Endothelial cell (in vitro differentiated cells): ENCODE measurements around the gene DDIAS. TPM values are rescaled to one million over a fixed set of nuclear protein-coding genes. Genes with fewer than 3 reads are reported as not detected.
"Not testable (repeated sequence)": the region's sequence is repeated elsewhere in the genome, so short reads cannot be mapped to it uniquely, and the experiment has no call there.

Experiments
- DNase-seq: peaks from one replicate; pipeline ENCODE4 v3.0.0; 2021; ENCODE audit warnings: low spot score
- H3K27ac Mint-ChIP-seq: one replicate; pipeline ENCODE4 v1.8.0; 2021; ENCODE audit warnings: mixed read lengths, inconsistent platforms; ENCODE audit not compliant: unreplicated experiment
- H3K27me3 Mint-ChIP-seq: one replicate; pipeline ENCODE4 v1.8.0; 2021; ENCODE audit warnings: mild to moderate bottlenecking, moderate library complexity, mixed read lengths, inconsistent platforms; ENCODE audit not compliant: unreplicated experiment
- H3K36me3 Mint-ChIP-seq: one replicate; pipeline ENCODE4 v1.8.0; 2021; ENCODE audit warnings: mild to moderate bottlenecking, low read depth, mixed read lengths, inconsistent platforms; ENCODE audit not compliant: unreplicated experiment
- H3K4me1 Mint-ChIP-seq: one replicate; pipeline ENCODE4 v1.8.0; 2021; ENCODE audit warnings: mild to moderate bottlenecking, mixed read lengths, inconsistent platforms; ENCODE audit not compliant: unreplicated experiment
- H3K4me3 Mint-ChIP-seq: one replicate; pipeline ENCODE4 v1.8.0; 2021; ENCODE audit warnings: mild to moderate bottlenecking, mixed read lengths, inconsistent platforms; ENCODE audit not compliant: unreplicated experiment
- H3K9me3 Mint-ChIP-seq: one replicate; pipeline ENCODE4 v1.8.0; 2021; ENCODE audit warnings: mixed read lengths, inconsistent platforms; ENCODE audit not compliant: unreplicated experiment
- total RNA-seq: library from RNA; stranded (reverse); fragmentation: NEBNext Ultra II Directional; extraction: Animal tissue kit (Norgen Biotek cat#: 25700); gene quantifications from one replicate; pipeline ENCODE4 v1.2.1, GENCODE V29; 2021; ENCODE audit not compliant: unreplicated experiment
- TF ChIP-seq, protein P1 (sequence below): fragments of 200-600 bp; sonication (generic); IDR thresholded peaks from one replicate; pipeline ENCODE4 v1.5.0; 2021; ENCODE audit warnings: antibody characterized with exemption; ENCODE audit not compliant: unreplicated experiment

DDIAS gene
- total RNA-seq, 1 donor from 2014 or later = 11.2 TPM

GRCh38 chr11:82906236-82906635 is 4.7 kb downstream of the DDIAS start:
- Mint-ChIP-seq H3K4me1 (peaks cover 22% of the 10 kb centered on the region), H3K36me3 (peaks cover 4% of the 10 kb centered on the region), H3K9me3 (no peaks in the 10 kb centered on the region), H3K4me3 (no peak overlapping the region), H3K27me3 (peaks cover 1% of the 10 kb centered on the region), H3K27ac (no peak overlapping the region)
- TF ChIP-seq, protein P1, sequence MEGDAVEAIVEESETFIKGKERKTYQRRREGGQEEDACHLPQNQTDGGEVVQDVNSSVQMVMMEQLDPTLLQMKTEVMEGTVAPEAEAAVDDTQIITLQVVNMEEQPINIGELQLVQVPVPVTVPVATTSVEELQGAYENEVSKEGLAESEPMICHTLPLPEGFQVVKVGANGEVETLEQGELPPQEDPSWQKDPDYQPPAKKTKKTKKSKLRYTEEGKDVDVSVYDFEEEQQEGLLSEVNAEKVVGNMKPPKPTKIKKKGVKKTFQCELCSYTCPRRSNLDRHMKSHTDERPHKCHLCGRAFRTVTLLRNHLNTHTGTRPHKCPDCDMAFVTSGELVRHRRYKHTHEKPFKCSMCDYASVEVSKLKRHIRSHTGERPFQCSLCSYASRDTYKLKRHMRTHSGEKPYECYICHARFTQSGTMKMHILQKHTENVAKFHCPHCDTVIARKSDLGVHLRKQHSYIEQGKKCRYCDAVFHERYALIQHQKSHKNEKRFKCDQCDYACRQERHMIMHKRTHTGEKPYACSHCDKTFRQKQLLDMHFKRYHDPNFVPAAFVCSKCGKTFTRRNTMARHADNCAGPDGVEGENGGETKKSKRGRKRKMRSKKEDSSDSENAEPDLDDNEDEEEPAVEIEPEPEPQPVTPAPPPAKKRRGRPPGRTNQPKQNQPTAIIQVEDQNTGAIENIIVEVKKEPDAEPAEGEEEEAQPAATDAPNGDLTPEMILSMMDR = peak; percentile 65
- DNase-seq = no peak

- TF ChIP-seq, protein P1 = no peak
- H3K9me3 Mint-ChIP-seq = no peaks in the 10 kb centered on the region
- no peak overlapping the region for H3K4me3 Mint-ChIP-seq
- no peak for DNase-seq
- no peaks in the 10 kb centered on the region for H3K27me3 Mint-ChIP-seq
- peaks cover 20% of the 10 kb centered on the region for H3K4me1 Mint-ChIP-seq
- no peak overlapping the region for H3K27ac Mint-ChIP-seq
- H3K36me3 Mint-ChIP-seq = peaks cover 11% of the 10 kb centered on the region
Measured at GRCh38 chr11:82906931-82907330, 5.4 kb downstream of the DDIAS start.

DNA sequence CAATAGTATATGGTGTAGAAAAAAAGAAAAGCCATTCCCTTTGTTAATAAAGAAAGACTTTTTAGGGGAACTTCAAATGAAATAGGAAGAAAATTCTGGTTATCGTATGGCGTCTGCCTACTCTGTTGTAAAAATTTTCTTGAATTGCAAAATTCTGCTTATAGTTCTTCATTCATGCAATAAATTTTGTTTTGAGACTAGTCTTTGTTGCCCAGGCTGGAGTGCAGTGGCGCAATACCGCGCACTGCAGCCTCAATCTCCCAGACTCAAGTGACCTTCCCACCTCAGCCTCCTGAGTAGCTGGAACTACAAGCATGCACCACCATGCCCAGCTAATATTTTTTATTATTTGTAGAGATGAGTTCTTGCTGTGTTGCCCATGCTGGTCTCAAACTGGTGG is 5.8 kb downstream of the DDIAS start:
- H3K9me3 Mint-ChIP-seq = no peaks in the 10 kb centered on the region
- DNase-seq = no peak
- no peak overlapping the region for H3K4me3 Mint-ChIP-seq
- no peak overlapping the region for H3K27ac Mint-ChIP-seq
- TF ChIP-seq, protein P1 = no peak
- peaks cover 16% of the 10 kb centered on the region for H3K4me1 Mint-ChIP-seq
- peaks cover 13% of the 10 kb centered on the region for H3K36me3 Mint-ChIP-seq
- H3K27me3 Mint-ChIP-seq = no peaks in the 10 kb centered on the region

DNA sequence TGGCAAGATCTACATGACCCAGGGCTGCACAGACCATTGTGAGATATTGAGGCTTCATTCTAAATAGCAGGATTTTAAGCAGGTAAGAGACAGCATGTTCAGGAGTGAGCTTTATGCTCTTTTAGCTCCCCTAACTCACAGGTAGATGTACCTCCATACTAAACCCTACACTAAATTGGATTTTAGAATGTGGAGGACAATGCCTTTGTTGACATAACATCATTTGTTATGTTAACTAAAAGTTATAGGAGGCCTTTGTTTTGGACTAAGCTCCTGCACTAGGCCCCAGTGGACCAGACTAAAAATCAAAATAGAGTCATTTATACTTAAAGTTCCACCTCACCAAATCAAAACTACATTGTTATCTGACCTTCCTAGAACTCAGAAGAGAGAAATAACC is 6.8 kb downstream of the DDIAS start:
- no peaks in the 10 kb centered on the region for H3K27me3 Mint-ChIP-seq
- H3K4me3 Mint-ChIP-seq = no peak overlapping the region
- TF ChIP-seq, protein P1 = no peak
- no peak overlapping the region for H3K27ac Mint-ChIP-seq
- peaks cover 17% of the 10 kb centered on the region for H3K36me3 Mint-ChIP-seq
- peaks cover 12% of the 10 kb centered on the region for H3K4me1 Mint-ChIP-seq
- no peaks in the 10 kb centered on the region for H3K9me3 Mint-ChIP-seq
- DNase-seq = no peak

DNA sequence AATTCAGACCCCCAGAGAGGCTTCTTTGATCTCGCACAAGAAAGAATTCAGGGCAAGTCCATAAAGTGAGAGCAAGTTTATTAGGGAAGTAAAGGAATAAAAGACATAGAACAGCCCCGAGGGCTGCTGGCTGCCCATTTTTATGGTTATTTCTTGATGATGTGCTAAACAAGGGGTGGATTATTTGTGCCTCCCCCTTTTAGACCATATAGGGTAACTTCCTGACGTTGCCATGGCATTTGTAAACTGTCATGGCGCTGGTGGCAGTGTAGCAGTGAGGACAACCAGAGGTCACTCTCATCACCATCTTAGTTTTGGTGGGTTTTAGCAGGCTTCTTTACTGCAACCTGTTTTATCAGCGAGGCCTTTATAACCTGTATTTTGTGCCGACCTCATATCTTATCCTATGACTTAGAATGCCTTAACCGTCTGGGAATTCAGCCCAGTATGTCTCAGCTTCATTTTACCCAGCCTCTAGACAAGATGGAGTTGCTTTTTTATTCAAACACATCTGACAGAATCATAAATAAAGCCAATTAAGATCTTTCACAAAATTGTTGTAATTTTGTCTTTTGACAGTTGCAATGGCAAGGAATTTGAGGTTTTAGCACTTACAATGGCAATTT is 7.6 kb downstream of the DDIAS start:
- peaks cover 17% of the 10 kb centered on the region for H3K36me3 Mint-ChIP-seq
- H3K4me1 Mint-ChIP-seq = peaks cover 12% of the 10 kb centered on the region
- no peak for DNase-seq
- no peaks in the 10 kb centered on the region for H3K9me3 Mint-ChIP-seq
- H3K27me3 Mint-ChIP-seq = no peaks in the 10 kb centered on the region
- no peak overlapping the region for H3K4me3 Mint-ChIP-seq
- H3K27ac Mint-ChIP-seq = no peak overlapping the region
- TF ChIP-seq, protein P1 = no peak

DNA sequence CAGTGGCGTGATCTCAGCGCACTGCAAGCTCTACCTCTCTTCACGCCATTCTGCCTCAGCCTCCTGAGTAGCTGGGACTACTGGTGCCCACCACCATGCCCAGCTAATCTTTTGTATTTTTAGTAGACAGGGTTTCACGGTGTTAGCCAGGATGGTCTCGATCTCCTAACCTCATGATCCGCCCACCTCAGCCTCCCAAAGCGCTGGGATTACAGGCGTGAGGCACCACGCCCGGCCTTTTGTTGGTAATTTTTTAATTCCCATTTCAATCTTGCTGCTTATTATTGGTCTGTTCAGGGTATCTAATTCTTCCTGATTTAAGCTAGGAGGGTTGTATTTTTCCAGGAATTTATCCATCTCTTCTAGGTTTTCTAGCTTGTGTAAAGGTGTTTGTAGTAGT is 18.2 kb downstream of the DDIAS start:
- peaks cover 40% of the 10 kb centered on the region for H3K4me1 Mint-ChIP-seq
- not testable (repeated sequence) for H3K9me3 Mint-ChIP-seq, H3K27me3 Mint-ChIP-seq, H3K27ac Mint-ChIP-seq, DNase-seq
- peaks cover 30% of the 10 kb centered on the region for H3K36me3 Mint-ChIP-seq
- H3K4me3 Mint-ChIP-seq = peak overlapping the region; percentile 8

DNA sequence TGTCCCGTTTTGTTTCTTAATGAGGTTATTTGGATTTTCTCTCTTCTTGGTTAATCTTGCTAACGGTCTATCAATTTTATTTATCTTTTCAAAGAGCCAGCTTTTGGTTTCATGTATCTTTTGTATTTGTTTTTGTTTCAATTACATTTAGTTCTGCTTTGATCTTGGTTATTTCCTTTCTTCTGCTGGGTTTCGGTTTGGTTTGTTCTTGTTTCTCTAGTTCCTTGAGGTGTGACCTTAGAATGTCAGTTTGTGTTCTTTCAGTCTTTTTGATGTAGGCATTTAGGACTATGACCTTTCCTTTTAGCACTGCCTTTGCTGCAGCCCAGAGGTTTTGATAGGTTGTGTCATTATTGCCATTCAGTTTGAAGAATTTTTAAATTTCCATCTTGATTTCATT is 18.7 kb downstream of the DDIAS start:
- Mint-ChIP-seq H3K4me1 (peaks cover 42% of the 10 kb centered on the region), H3K4me3 (peak overlapping the region; percentile 8), H3K36me3 (peaks cover 30% of the 10 kb centered on the region)
- DNase-seq, H3K27me3 Mint-ChIP-seq, H3K9me3 Mint-ChIP-seq, H3K27ac Mint-ChIP-seq: not testable (repeated sequence)
